ENCODE data around the gene EID2. TPM values are rescaled to one million over a fixed set of nuclear protein-coding genes. Genes with fewer than 3 reads are reported as not detected.

Gene EID2
- total and polyA plus RNA-seq, 10 of the 15 experiments (the other 5 are each of a cell fraction or from before 2014, with no cell fraction given): 1.6 to 11.4 (median 7.0) TPM

- no peak for FAIRE-seq
- RAD21 ChIA-PET (ENCODE audit: unreplicated experiment): no interaction called here
- WGBS (ENCODE audit: insufficient coverage, insufficient replicate concordance, low lambda C conversion rate, missing lambda C conversion rate): 45% methylated on average over 3 of the region's 3 CpGs
Observed at GRCh38 chr19:39517432-39517831, 22.5 kb downstream of the EID2 start.

More at GRCh38 chr19:39517432-39517831, 22.5 kb downstream of the EID2 start:
- in situ Hi-C loops (cut with MboI): no loop called here
- Histone ChIP-seq H3K27ac (ENCODE audit: control insufficient read depth, insufficient read depth) (no peak overlapping the region), H3K79me2 (ENCODE audit: control insufficient read depth, insufficient read depth, low read length) (no peaks in the 10 kb centered on the region), H3K9me3 (replicated peaks; ENCODE audit: control insufficient read depth, insufficient read depth, low read length) (no peaks in the 10 kb centered on the region), H3K4me1 (ENCODE audit: control insufficient read depth, insufficient read depth, low read length) (peaks cover 11% of the 10 kb centered on the region), H3K4me3 (no peak overlapping the region), H3K36me3 (ENCODE audit: control insufficient read depth in 2 of 2, insufficient read depth in 2 of 2, low read length in 1 of 2) (no peaks in the 10 kb centered on the region), H3K9ac (ENCODE audit: control insufficient read depth, insufficient read depth, low read length) (no peak overlapping the region), H4K20me1 (ENCODE audit: control insufficient read depth, insufficient read depth) (no peaks in the 10 kb centered on the region), H2AFZ (ENCODE audit: control insufficient read depth, low read depth, low read length) (no peak overlapping the region), H3K27me3 (replicated peaks in 1 of 2; ENCODE audit: control insufficient read depth in 2 of 2, insufficient read depth in 2 of 2, low read length in 1 of 2) (peaks cover 9 to 22% of the 10 kb centered on the region in 2 experiments), H3K4me2 (ENCODE audit: control insufficient read depth, insufficient read depth) (no peak overlapping the region)
- ChIA-PET CTCF (interaction anchor here (1.4 kb wide), 1 partner anchor 16 kb away, joined by 3 read pairs; no protein-coding TSS in a partner anchor), SMC1A (ENCODE audit: uncharacterized antibody, unreplicated experiment) (no interaction called here), POLR2A (no interaction called here)
- intact Hi-C loops (cut with micrococcal nuclease; ENCODE audit: unreplicated experiment): no loop called here
- TF ChIP-seq NR2C1 (IDR thresholded peaks at IDR 0.05) (no peak), BACH1 (IDR thresholded peaks at IDR 0.05; ENCODE audit: borderline replicate concordance) (no peak), NFYB (IDR thresholded peaks at IDR 0.05; ENCODE audit: insufficient read depth, low read depth, low read length) (no peak), CTCF (IDR thresholded peaks at IDR 0.05 in 2 of 3, conservative IDR thresholded peaks at IDR 0.05 in 1 of 3; ENCODE audit: control insufficient read depth in 2 of 3, extremely low read depth in 1 of 3, insufficient read depth in 1 of 3, low read depth in 3 of 3, low read length in 3 of 3) (no peak), WRNIP1 (IDR thresholded peaks at IDR 0.05; ENCODE audit: borderline replicate concordance, low read depth, low read length) (no peak), ZNF384 (IDR thresholded peaks at IDR 0.05; ENCODE audit: borderline replicate concordance, low read depth, low read length) (no peak), NBN (IDR thresholded peaks at IDR 0.05) (no peak), SRF (IDR thresholded peaks at IDR 0.05; ENCODE audit: low read depth in 2 of 2, low read length in 2 of 2) (no peak), SMAD1 (IDR thresholded peaks at IDR 0.05; ENCODE audit: low read depth, partially characterized antibody) (no peak), ZNF592 (IDR thresholded peaks at IDR 0.05) (no peak)
- BruUV-seq (replicated peaks): no TSS peak
- ATAC-seq (no peak), DNase-seq (ENCODE audit: low read depth, low spot score) (no peak)

Data from GM12878 (cell line).